Measurements from ENCODE around the gene ZNF90.
"Not testable (repeated sequence)": the region's sequence is repeated elsewhere in the genome, so short reads cannot be mapped to it uniquely, and the experiment has no call there.

The ZNF90 gene

GRCh38 chr19:20077791-20078463 lies at the start of gene ZNF90:
ZNF90 (plus strand) TSS chr19:20078000; CDS start chr19:20078133, 133 bp downstream.
- peak in 1 of 2 experiments; percentile 26 for DNase-seq

GRCh38 chr19:20028611-20029010 lies 49.2 kb upstream of the ZNF90 start:
- no peak for DNase-seq

GRCh38 chr19:20035935-20036334 lies 41.9 kb upstream of the ZNF90 start:
- no peak for DNase-seq

GRCh38 chr19:20038358-20039202 lies 39.2 kb upstream of the ZNF90 start:
- no peak for DNase-seq

GRCh38 chr19:20039203-20039723 lies 38.5 kb upstream of the ZNF90 start, which contains the start of gene ZNF682:
ZNF682 (minus strand) TSS chr19:20039505; CDS start chr19:20039345, 160 bp downstream.
- DNase-seq: peak; percentile 91 to 92

GRCh38 chr19:20044663-20045062 lies 33.1 kb upstream of the ZNF90 start:
- no peak for DNase-seq

GRCh38 chr19:20045742-20046141 lies 32.1 kb upstream of the ZNF90 start:
- DNase-seq: not testable (repeated sequence)

- DNase-seq: peak; percentile 93 to 97
Measured at GRCh38 chr19:20051841-20052768, 25.7 kb upstream of the ZNF90 start.

GRCh38 chr19:20058738-20059137 lies 19.1 kb upstream of the ZNF90 start:
- not testable (repeated sequence) for DNase-seq

GRCh38 chr19:20060282-20060681 lies 17.5 kb upstream of the ZNF90 start:
- no peak for DNase-seq

GRCh38 chr19:20066861-20067260 lies 10.9 kb upstream of the ZNF90 start:
- DNase-seq: no peak

- DNase-seq: no peak
Measured at GRCh38 chr19:20067943-20068342, 9.9 kb upstream of the ZNF90 start.

- DNase-seq: not testable (repeated sequence)
Measured at GRCh38 chr19:20068559-20068958, 9.2 kb upstream of the ZNF90 start.

- DNase-seq: no peak
Measured at GRCh38 chr19:20070691-20071090, 7.1 kb upstream of the ZNF90 start.

GRCh38 chr19:20072936-20073335 lies 4.9 kb upstream of the ZNF90 start:
- DNase-seq: no peak

- no peak for DNase-seq
Measured at GRCh38 chr19:20078581-20079031, 806 bp downstream of the ZNF90 start.

- no peak for DNase-seq
Measured at GRCh38 chr19:20079476-20079875, 1.7 kb downstream of the ZNF90 start.

- no peak for DNase-seq
Measured at GRCh38 chr19:20080656-20081055, 2.9 kb downstream of the ZNF90 start.

GRCh38 chr19:20082232-20082833 lies 4.5 kb downstream of the ZNF90 start:
- DNase-seq: peak; percentile 18 to 44

GRCh38 chr19:20082876-20083275 lies 5.1 kb downstream of the ZNF90 start:
- not testable (repeated sequence) for DNase-seq

- no peak for DNase-seq
Measured at GRCh38 chr19:20102097-20102496, 24.3 kb downstream of the ZNF90 start.
